ENCODE measurements around the gene NLRP5.
A peak's percentile ranks its signal among the peaks of the same experiment; 100 is the strongest.
"Not testable (repeated sequence)": the region's sequence is repeated elsewhere in the genome, so short reads cannot be mapped to it uniquely, and the experiment has no call there.

Gene NLRP5

GRCh38 chr19:56099638-56100539, 113.3 kb downstream of the NLRP5 start:
- DNase-seq = no peak

GRCh38 chr19:56101095-56101494, 114.5 kb downstream of the NLRP5 start:
- DNase-seq = no peak

GRCh38 chr19:56101746-56102535, 115.4 kb downstream of the NLRP5 start:
- no peak for DNase-seq

GRCh38 chr19:56103027-56103614, 116.5 kb downstream of the NLRP5 start:
- DNase-seq = no peak

GRCh38 chr19:56104423-56104822, 117.8 kb downstream of the NLRP5 start:
- DNase-seq = no peak

GRCh38 chr19:56105090-56105701, 118.6 kb downstream of the NLRP5 start:
- DNase-seq = peak; percentile 45 to 66

GRCh38 chr19:56105831-56106396, 119.3 kb downstream of the NLRP5 start:
- DNase-seq = not testable (repeated sequence)

- DNase-seq = no peak
These were observed 119.8 kb downstream of the NLRP5 start for GRCh38 chr19:56106397-56106849.

GRCh38 chr19:56106993-56107392, 120.4 kb downstream of the NLRP5 start:
- DNase-seq = no peak

GRCh38 chr19:56107626-56108351, 121.2 kb downstream of the NLRP5 start:
- no peak for DNase-seq

- no peak for DNase-seq
These were observed 122.0 kb downstream of the NLRP5 start for GRCh38 chr19:56108447-56109195.

- no peak for DNase-seq
These were observed 122.7 kb downstream of the NLRP5 start for GRCh38 chr19:56109226-56109625.

- no peak for DNase-seq
These were observed 124.2 kb downstream of the NLRP5 start for GRCh38 chr19:56110515-56111448.
